ENCODE data around the gene RNF213. TPM values are rescaled to one million over a fixed set of nuclear protein-coding genes. Genes with fewer than 3 reads are reported as not detected.

The RNF213 gene
- total RNA-seq, 6 experiments from 2014 or later = 59.1 to 87.7 (median 73.0) TPM

DNA sequence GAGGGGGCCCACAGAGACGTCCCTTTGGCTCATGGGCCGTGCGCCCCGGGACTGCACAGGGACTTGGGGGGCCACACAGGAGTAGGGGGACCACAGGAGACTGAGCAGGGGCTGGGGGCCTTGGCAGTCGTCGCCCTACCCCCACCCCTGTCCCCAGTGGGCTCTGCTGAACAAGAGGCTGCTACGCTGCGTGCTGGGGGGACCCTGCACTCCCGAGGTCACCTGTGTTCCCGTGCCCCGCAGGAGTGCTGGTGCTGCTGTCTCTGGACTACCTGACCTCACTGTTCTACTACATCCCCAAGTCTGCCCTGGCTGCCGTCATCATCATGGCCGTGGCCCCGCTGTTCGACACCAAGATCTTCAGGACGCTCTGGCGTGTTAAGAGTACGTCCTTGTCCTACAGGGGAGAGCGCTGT is 14.4 kb upstream of the RNF213 start:
- DNase-seq (no peak), ATAC-seq (no peak)
- H3K36me3 ChIP-seq = peaks cover 0 to 8% (median 2%) of the 10 kb centered on the region in 4 donors
- intact Hi-C loops (cut with DNase I) = loop anchor here in 1 of 2 donors (10.0 kb wide), 1 partner anchor 151 kb away; no protein-coding TSS in a partner anchor
- no peak overlapping the region for H3K27ac ChIP-seq
- no peak overlapping the region for H3K4me3 ChIP-seq
- no peaks in the 10 kb centered on the region for H3K27me3 ChIP-seq
- 100% methylated on average over 3 of the region's 19 CpGs for WGBS (ENCODE audit: insufficient coverage, low coverage, low lambda C conversion rate, missing lambda C conversion rate)
- H3K9me3 ChIP-seq = no peaks in the 10 kb centered on the region
- H3K4me1 ChIP-seq = no peaks in the 10 kb centered on the region
- no peak for TF ChIP-seq POLR2A (IDR thresholded peaks at IDR 0.05)
- TF ChIP-seq CTCF (IDR thresholded peaks at IDR 0.05) = no peak

DNA sequence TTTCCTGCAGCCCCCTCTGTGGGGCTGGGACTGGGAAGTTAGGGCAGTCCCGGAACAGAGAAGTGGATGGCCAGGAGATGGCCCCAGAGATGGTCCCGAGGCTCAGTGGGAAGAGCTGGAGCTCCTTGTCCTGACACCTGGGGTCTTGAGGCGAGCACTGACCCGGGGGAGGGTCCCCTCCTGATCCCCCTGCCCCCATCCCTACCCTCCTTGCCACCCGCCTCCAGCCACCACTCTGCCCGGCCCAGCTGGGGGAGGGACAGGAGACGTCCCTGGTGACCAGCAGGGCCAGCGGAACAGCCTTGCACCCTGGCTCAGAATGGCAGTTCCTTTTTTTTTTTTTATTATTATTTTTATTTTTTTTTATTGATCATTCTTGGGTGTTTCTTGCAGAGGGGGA is 13.9 kb upstream of the RNF213 start:
- ATAC-seq = no peak
- Histone ChIP-seq H3K27me3 (no peaks in the 10 kb centered on the region), H3K4me3 (no peak overlapping the region), H3K27ac (no peak overlapping the region), H3K4me1 (no peaks in the 10 kb centered on the region), H3K9me3 (no peaks in the 10 kb centered on the region), H3K36me3 (peaks cover 0 to 5% (median 2%) of the 10 kb centered on the region in 4 donors)
- DNase-seq = no peak
- no CpG with 5 or more reads among the region's 8 CpGs for WGBS (ENCODE audit: insufficient coverage, low coverage, low lambda C conversion rate, missing lambda C conversion rate)
- TF ChIP-seq POLR2A (IDR thresholded peaks at IDR 0.05) (no peak), CTCF (IDR thresholded peaks at IDR 0.05) (no peak)
- intact Hi-C loops (cut with DNase I) = loop anchor here in 1 of 2 donors (10.0 kb wide), 1 partner anchor 152 kb away; no protein-coding TSS in a partner anchor

DNA sequence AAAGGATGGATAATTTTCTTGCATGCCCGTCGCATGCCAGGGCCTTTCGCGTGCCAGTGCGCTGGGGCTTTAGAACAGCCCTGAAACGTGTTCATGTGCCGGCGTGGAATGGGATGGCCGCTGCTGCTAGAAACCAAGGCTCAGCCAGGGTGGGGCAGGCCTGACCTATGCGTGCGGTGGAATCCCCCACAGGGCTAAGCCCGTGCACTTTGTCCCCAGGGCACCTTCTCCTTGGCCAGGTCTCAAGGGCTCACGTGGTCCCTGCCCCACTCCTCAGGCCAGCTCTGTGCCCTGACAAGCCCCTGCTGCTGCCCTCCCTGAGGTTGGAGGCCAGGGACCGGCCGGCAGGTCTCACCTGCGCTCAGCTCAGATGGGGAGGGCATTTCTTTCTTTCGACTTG is 13.1 kb upstream of the RNF213 start:
- TF ChIP-seq CTCF (IDR thresholded peaks at IDR 0.05) (no peak), POLR2A (IDR thresholded peaks at IDR 0.05) (no peak)
- no peaks in the 10 kb centered on the region for H3K4me1 ChIP-seq
- H3K4me3 ChIP-seq = no peak overlapping the region
- intact Hi-C loops (cut with DNase I) = loop anchor here in 1 of 2 donors (10.0 kb wide), 1 partner anchor 153 kb away; no protein-coding TSS in a partner anchor
- H3K9me3 ChIP-seq = no peaks in the 10 kb centered on the region
- H3K36me3 ChIP-seq = peaks cover 0 to 5% (median 0%) of the 10 kb centered on the region in 4 donors
- no peaks in the 10 kb centered on the region for H3K27me3 ChIP-seq
- DNase-seq = no peak
- no peak for ATAC-seq
- WGBS (ENCODE audit: insufficient coverage, low coverage, low lambda C conversion rate, missing lambda C conversion rate) = 100% methylated on average over 1 of the region's 17 CpGs
- no peak overlapping the region for H3K27ac ChIP-seq

GRCh38 chr17:80248001-80248893 is 12.4 kb upstream of the RNF213 start:
- ATAC-seq (no peak), DNase-seq (no peak)
- Histone ChIP-seq H3K9me3 (no peaks in the 10 kb centered on the region), H3K4me3 (no peak overlapping the region), H3K36me3 (peaks cover 0 to 5% (median 0%) of the 10 kb centered on the region in 4 donors), H3K4me1 (no peaks in the 10 kb centered on the region), H3K27ac (no peak overlapping the region), H3K27me3 (no peaks in the 10 kb centered on the region)
- no CpG with 5 or more reads among the region's 23 CpGs for WGBS (ENCODE audit: insufficient coverage, low coverage, low lambda C conversion rate, missing lambda C conversion rate)
- TF ChIP-seq POLR2A (IDR thresholded peaks at IDR 0.05) (no peak), CTCF (IDR thresholded peaks at IDR 0.05) (no peak)
- intact Hi-C loops (cut with DNase I) = loop anchor here in 1 of 2 donors (10.0 kb wide), 1 partner anchor 153 kb away; no protein-coding TSS in a partner anchor
